AG04449 (cell line): Measurements from ENCODE around the gene PROM1.

Source experiments
- CTCF ChIA-PET: fragments of 350-600 bp; formaldehyde crosslinking; extraction: SDS; loops from one replicate; lab custom pipeline; 2021; ENCODE audit warnings: antibody characterized with exemption; lab: Yijun Ruan, JAX
- POLR2A ChIA-PET: fragments of 400-600, 350-600 bp; formaldehyde crosslinking; extraction: SDS; loops from one replicate; lab custom pipeline; 2020; ENCODE audit warnings: antibody characterized with exemption, inconsistent platforms; lab: Yijun Ruan, JAX
- DNase-seq: peaks from one replicate; pipeline ENCODE4 v3.0.0-alpha.2; 2010; ENCODE audit warnings: low read depth, low spot score
- H3K4me3 ChIP-seq: 2 replicates; pipeline ENCODE4 v1.5.1; 2011; ENCODE audit warnings: low read depth, mild to moderate bottlenecking, control low read depth, low read length
- CTCF ChIP-seq: IDR thresholded peaks from one replicate; pipeline ENCODE4 v1.5.1; 2011; ENCODE audit warnings: mild to moderate bottlenecking, moderate library complexity, low read length, control low read depth, inconsistent platforms; ENCODE audit not compliant: insufficient read depth; ENCODE audit errors: missing control alignments

PROM1 gene

DNA sequence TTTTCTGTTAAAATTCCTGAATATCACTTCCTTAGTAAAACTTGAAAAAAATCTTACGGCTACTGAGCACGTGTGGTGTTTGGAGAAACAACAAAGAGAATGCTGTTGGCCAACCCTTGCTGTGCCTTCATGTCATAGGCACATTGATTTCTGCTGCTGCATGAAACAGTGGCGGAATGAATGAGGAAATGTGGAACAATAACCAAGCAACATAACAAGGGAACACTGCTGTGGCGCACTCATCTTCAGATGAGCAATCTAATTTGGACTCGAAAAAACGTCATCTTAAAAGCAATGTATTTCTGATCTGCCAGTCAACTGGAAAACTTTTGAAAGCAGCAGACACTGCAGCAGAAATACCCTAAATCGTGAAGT, 51.4 kb downstream of the PROM1 start:
- POLR2A ChIA-PET: no interaction called here
- CTCF ChIA-PET: interaction anchor here (1.0 to 8.9 kb wide), 5 partner anchors 17 to 235 kb away, joined by 3 to 122 read pairs (median 3); no protein-coding TSS in a partner anchor
- no peak for DNase-seq
- H3K4me3 ChIP-seq: no peak overlapping the region
- no peak for TF ChIP-seq CTCF

- POLR2A ChIA-PET: no interaction called here
- DNase-seq: no peak
- CTCF ChIA-PET: interaction anchor here (1.0 to 8.9 kb wide), 6 partner anchors 16 to 235 kb away, joined by 3 to 122 read pairs (median 4); no protein-coding TSS in a partner anchor
- TF ChIP-seq CTCF: no peak
- H3K4me3 ChIP-seq: no peak overlapping the region
These were observed 52.1 kb downstream of the PROM1 start for GRCh38 chr4:16031546-16032395.

DNA sequence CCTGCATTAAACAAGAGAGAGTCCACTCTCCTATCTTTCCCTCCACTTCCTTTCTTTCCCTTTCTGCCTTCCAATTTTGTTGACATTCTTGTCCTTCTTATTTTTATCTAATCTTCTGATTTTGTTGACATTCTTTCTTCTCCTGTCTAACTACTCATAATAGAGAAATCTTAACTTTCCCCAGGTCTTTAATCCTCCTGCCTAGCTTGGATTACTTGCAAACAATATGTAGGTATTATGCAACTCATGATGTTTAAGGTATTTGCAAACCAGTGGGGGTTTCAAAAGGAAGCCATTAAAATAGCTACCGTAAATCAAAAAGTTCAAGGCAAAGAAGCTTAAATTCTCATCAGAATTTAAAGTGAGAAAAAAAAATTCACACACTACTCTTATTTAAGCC, 53.9 kb downstream of the PROM1 start:
- no peak overlapping the region for H3K4me3 ChIP-seq
- no peak for DNase-seq
- ChIA-PET CTCF (interaction anchor here (0.9 to 8.9 kb wide), 9 partner anchors 10 to 1443 kb away, joined by 3 to 122 read pairs (median 5); no protein-coding TSS in a partner anchor), POLR2A (no interaction called here)
- no peak for TF ChIP-seq CTCF

GRCh38 chr4:16029262-16029661, 54.6 kb downstream of the PROM1 start:
- H3K4me3 ChIP-seq: no peak overlapping the region
- DNase-seq: peak; percentile 40
- no peak for TF ChIP-seq CTCF
- ChIA-PET CTCF (interaction anchor here (0.8 to 8.9 kb wide), 10 partner anchors 9 to 238 kb away, joined by 3 to 122 read pairs (median 4); no protein-coding TSS in a partner anchor), POLR2A (no interaction called here)

- CTCF ChIA-PET: interaction anchor here (0.6 to 8.9 kb wide), 16 partner anchors 12 to 1448 kb away, joined by 3 to 122 read pairs (median 4); no protein-coding TSS in a partner anchor
- no peak for DNase-seq
- TF ChIP-seq CTCF: no peak
- POLR2A ChIA-PET: no interaction called here
- no peak overlapping the region for H3K4me3 ChIP-seq
These were observed 56.2 kb downstream of the PROM1 start for GRCh38 chr4:16027626-16028025.

- no peak for DNase-seq
- TF ChIP-seq CTCF: no peak
- POLR2A ChIA-PET: no interaction called here
- CTCF ChIA-PET: interaction anchor here (0.6 to 8.9 kb wide), 12 partner anchors 11 to 1449 kb away, joined by 3 to 122 read pairs (median 4); no protein-coding TSS in a partner anchor
- H3K4me3 ChIP-seq: no peak overlapping the region
These were observed 56.7 kb downstream of the PROM1 start for GRCh38 chr4:16027114-16027513.
